DMS153 treated with DMSO at 0.1 percent for 48 hours (cell line): ENCODE data around the gene LUC7L.
A peak's percentile ranks its signal among the peaks of the same experiment; 100 is the strongest.
"Not testable (repeated sequence)": the region's sequence is repeated elsewhere in the genome, so short reads cannot be mapped to it uniquely, and the experiment has no call there.

Experiments used
- DNase-seq: peaks from one replicate; lab custom pipeline; 2025; ENCODE audit not compliant: unreplicated experiment; lab: John Stamatoyannopoulos, UW

The LUC7L gene

GRCh38 chr16:180681-181564 lies 48.3 kb downstream of the LUC7L start:
- peak; percentile 38 for DNase-seq

GRCh38 chr16:180101-180675 lies 49.1 kb downstream of the LUC7L start, which contains the start of gene HBQ1:
HBQ1 (plus strand) TSS chr16:180459; CDS start chr16:180487, 28 bp downstream.
- DNase-seq: no peak

GRCh38 chr16:179211-180092 lies 49.8 kb downstream of the LUC7L start:
- DNase-seq: no peak

- no peak for DNase-seq
Measured at GRCh38 chr16:178668-179015, 50.6 kb downstream of the LUC7L start.

DNA sequence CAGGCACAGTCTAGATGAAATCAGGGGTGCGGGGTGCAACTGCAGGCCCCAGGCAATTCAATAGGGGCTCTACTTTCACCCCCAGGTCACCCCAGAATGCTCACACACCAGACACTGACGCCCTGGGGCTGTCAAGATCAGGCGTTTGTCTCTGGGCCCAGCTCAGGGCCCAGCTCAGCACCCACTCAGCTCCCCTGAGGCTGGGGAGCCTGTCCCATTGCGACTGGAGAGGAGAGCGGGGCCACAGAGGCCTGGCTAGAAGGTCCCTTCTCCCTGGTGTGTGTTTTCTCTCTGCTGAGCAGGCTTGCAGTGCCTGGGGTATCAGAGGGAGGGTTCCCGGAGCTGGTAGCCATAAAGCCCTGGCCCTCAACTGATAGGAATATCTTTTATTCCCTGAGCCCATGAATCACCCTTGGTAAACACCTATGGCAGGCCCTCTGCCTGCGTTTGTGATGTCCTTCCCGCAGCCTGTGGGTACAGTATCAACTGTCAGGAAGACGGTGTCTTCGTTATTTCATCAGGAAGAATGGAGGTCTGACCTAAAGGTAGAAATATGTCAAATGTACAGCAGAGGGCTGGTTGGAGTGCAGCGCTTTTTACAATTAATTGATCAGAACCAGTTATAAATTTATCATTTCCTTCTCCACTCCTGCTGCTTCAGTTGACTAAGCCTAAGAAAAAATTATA lies 51.1 kb downstream of the LUC7L start:
- DNase-seq: no peak

DNA sequence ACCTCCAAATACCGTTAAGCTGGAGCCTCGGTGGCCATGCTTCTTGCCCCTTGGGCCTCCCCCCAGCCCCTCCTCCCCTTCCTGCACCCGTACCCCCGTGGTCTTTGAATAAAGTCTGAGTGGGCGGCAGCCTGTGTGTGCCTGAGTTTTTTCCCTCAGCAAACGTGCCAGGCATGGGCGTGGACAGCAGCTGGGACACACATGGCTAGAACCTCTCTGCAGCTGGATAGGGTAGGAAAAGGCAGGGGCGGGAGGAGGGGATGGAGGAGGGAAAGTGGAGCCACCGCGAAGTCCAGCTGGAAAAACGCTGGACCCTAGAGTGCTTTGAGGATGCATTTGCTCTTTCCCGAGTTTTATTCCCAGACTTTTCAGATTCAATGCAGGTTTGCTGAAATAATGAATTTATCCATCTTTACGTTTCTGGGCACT lies 51.8 kb downstream of the LUC7L start:
- DNase-seq: peak; percentile 98

GRCh38 chr16:176477-177382 lies 52.5 kb downstream of the LUC7L start, which contains the start of gene HBA1:
HBA1 (plus strand) TSS chr16:176680; CDS start chr16:176717, 37 bp downstream.
- not testable (repeated sequence) for DNase-seq

- DNase-seq: not testable (repeated sequence)
Measured at GRCh38 chr16:176006-176405, 53.2 kb downstream of the LUC7L start.

- no peak for DNase-seq
Measured at GRCh38 chr16:175011-175949, 54.0 kb downstream of the LUC7L start.

DNA sequence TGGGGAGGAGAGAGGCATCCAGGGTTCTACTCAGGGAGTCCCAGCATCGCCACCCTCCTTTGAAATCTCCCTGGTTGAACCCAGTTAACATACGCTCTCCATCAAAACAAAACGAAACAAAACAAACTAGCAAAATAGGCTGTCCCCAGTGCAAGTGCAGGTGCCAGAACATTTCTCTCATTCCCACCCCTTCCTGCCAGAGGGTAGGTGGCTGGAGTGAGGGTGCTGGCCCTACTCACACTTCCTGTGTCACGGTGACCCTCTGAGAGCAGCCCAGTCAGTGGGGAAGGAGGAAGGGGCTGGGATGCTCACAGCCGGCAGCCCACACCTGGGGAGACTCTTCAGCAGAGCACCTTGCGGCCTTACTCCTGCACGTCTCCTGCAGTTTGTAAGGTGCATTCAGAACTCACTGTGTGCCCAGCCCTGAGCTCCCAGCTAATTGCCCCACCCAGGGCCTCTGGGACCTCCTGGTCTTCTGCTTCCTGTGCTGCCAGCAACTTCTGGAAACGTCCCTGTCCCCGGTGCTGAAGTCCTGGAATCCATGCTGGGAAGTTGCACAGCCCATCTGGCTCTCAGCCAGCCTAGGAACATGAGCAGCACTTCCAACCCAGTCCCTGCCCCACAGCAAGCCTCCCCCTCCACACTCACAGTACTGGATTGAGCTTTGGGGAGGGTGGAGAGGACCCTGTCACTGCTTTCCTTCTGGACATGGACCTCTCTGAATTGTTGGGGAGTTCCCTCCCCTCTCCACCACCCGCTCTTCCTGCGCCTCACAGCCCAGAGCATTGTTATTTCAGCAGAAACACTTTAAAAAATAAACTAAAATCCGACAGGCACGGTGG lies 55.1 kb downstream of the LUC7L start:
- DNase-seq: not testable (repeated sequence)

GRCh38 chr16:173211-173854 lies 55.9 kb downstream of the LUC7L start:
- DNase-seq: not testable (repeated sequence)

GRCh38 chr16:172374-172941 lies 56.8 kb downstream of the LUC7L start, which contains the start of gene HBA2:
HBA2 (plus strand) TSS chr16:172876; CDS start chr16:172913, 37 bp downstream.
- not testable (repeated sequence) for DNase-seq

DNA sequence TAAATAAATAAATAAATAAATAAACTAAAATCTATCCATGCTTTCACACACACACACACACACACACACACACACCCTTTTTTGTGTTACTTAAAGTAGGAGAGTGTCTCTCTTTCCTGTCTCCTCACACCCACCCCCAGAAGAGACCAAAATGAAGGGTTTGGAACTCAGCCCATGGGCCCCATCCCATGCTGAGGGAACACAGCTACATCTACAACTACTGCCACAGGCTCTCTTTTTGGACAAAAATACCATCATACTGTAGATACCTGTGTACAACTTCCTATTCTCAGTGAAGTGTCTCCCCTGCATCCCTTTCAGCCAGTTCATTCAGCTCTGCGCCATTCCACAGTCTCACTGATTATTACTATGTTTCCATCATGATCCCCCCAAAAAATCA lies 58.5 kb downstream of the LUC7L start:
- DNase-seq: no peak

GRCh38 chr16:170088-170507 lies 59.2 kb downstream of the LUC7L start:
- not testable (repeated sequence) for DNase-seq

DNA sequence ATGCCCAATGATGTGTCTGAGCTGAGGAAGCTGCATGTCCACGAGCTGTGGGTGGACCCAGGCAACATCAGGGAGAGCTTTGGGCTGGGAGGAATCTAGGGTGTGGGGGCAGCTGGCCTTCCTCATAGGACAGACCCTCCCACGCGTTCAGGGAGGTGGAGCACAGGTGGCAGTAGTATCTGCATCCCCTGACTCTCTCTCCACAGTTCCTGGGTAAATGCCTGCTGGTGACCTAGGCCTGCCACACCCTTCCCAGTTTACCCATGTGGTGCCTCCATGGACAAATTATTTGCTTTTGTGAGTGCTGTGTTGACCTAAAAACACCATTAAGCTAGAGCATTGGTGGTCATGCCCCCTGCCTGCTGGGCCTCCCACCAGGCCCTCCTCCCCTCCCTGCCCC lies 60.2 kb downstream of the LUC7L start:
- DNase-seq: no peak

GRCh38 chr16:168424-168823 lies 60.8 kb downstream of the LUC7L start:
- DNase-seq: peak; percentile 30
